Measurements from ENCODE around the gene PTPA. TPM values are rescaled to one million over a fixed set of nuclear protein-coding genes. Genes with fewer than 3 reads are reported as not detected.

Gene PTPA
- 118 to 131 TPM (median 129 TPM) in 5 replicates for total RNA-seq (2022; extraction: Qiagen RNA extraction)

DNA sequence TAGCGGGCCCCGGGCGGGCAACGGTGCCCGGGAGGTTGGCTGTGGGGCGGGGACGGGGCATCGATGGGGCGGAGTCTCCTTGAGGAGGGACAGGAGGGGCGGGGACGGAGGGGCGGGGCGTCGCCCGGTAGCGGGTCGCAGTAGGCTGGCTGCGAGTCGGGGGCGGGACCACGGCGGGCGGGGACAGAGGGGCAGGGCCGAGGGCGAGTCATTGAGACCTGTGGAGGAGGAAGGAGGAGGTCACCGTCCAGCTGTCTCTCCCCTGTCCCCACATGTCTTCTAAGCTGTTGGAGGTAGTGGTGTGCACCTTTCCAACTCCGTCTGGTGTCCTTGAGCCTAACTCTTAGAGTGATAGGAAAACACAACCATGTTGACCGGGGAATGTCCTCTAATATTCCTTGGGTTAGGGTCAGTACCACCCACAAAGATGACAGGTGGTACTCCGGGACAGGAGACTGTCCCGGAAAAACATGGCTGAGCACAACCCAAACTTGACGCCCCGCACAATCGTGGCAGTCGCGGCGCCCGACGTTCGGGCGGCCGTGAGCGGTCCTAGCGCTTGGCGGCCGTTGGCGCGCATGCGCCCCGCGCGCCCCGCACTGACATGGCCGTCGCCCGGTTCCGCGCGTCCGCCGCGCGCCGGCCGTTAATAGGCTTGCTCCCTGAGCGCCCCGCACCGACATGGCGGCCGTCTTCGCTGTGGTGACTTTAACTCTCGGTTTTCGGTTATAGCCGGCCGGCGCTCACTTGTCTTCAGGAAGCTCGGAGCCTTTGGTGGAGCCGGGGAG, at the start of gene PTPA, which contains the start of gene CRAT:
TSS of gene PTPA (plus strand) at position 676 of the 788 bp plus-strand sequence. CDS start 186 bp downstream, outside the sequence.
TSS of gene CRAT (minus strand) at position 54 of the 788 bp plus-strand sequence. CDS start 284 bp downstream, outside the sequence.

DNA sequence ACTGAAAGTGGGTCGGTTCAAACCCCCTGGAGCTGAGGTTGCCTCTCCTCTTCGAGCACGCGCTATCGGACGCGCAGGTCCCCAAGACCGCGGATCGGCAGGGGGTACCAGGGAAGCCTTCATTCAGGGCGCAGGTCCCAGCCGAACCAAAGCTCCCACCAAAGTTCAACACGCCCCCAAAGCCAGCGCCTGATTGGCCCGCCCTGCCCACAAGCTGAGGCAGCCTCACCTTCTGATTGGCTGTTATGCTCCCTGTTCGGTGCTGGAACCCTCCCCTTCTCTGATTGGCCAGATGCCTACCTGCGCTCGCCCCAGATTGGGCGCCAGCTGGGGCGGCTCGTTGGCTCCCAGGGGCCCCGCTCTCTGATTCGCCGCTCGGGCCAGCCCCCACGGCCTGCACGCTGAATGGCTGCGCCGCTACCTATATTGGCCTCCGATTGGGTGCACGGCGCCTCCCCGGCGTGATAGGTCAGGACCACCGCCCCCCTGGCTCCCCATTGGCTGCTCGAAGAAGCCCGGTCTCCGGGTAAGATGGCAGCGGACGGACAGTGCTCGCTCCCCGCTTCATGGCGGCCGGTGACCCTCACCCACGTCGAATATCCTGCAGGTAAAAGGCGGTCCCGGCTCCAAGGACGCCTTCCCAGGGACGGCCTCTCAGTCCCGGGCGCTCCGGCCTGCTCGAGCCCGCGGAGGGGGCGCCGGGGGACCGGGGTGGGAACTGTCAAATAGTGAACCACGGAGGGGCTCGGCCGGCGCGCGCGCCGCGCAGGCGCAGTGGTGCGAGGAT, 30.4 kb upstream of the PTPA start, which contains the start of gene DOLPP1:
TSS of gene DOLPP1 (plus strand) at position 511 of the 787 bp plus-strand sequence. CDS start at position 532, 21 bp downstream.

DNA sequence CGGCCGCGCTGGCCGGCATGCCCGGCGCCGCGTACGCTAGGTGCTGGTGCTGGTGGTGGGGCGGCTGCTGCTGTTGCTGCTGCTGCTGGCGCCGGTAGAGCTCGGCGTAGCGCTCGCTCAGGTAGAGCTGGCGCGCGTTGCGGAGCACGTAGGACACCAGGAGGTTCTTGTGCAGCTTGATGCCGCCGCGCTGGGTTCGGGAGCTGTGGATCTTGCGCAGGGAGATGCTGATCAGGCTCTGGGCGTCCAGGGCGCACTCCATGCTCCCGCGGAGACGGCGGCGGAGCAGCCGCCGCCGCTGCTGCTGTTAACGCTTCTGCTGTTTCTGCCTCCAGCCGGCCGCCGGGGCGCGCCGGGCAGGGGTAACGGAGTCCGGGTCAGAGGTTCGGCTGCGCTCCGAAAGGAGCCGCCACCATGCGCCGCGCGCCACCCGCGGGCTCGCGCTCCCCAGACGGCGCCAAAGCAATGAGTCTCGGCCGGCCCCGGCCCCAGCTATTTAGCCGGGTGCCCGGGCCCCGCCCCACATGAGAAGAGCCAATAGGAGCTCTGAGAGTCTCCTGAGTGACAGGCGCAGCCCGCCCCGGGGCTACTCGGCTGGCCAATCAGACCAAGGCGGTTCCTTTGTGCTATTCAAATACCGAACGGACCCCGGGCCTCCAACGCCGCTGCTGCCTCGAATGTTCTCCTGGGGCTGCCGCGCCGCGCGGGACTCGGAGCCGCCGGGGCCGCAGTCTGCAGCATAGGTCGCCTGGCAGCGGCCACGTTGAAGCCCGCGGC, 66.8 kb downstream of the PTPA start, which contains the start of gene IER5L:
TSS of gene IER5L (minus strand) at position 471 of the 777 bp plus-strand sequence. CDS start at position 262, 209 bp downstream.

Other genes starting within 250 kb of the PTPA start
- gene KYAT1, start 229.5 kb upstream of the PTPA start, total RNA-seq (2022; extraction: Qiagen RNA extraction), result 9.9 to 14.3 TPM (median 10.9 TPM) in 5 replicates
- gene LRRC8A, start 229.3 kb upstream of the PTPA start, total RNA-seq (2022; extraction: Qiagen RNA extraction), result 79.5 to 107 TPM (median 98.7 TPM) in 5 replicates
- 0.19 to 0.28 TPM (median 0.23 TPM) in 3 of 5 replicates, not detected in the others for gene PHYHD1, start 190.4 kb upstream of the PTPA start, total RNA-seq (2022; extraction: Qiagen RNA extraction)
- gene DOLK, start 163.8 kb upstream of the PTPA start, total RNA-seq (2022; extraction: Qiagen RNA extraction), result 32.4 to 39.8 TPM (median 37.3 TPM) in 5 replicates
- 32.9 to 42.5 TPM (median 39.5 TPM) in 5 replicates for gene NUP188, start 163.7 kb upstream of the PTPA start, total RNA-seq (2022; extraction: Qiagen RNA extraction)
- gene SH3GLB2, start 83.1 kb upstream of the PTPA start, total RNA-seq (2022; extraction: Qiagen RNA extraction), result 34.1 to 52.7 TPM (median 51.3 TPM) in 5 replicates
- gene MIGA2, start 74.8 kb upstream of the PTPA start, total RNA-seq (2022; extraction: Qiagen RNA extraction), result 10.5 to 15.3 TPM (median 14.3 TPM) in 5 replicates
- gene DOLPP1, start 30.3 kb upstream of the PTPA start, total RNA-seq (2022; extraction: Qiagen RNA extraction), result 17.5 to 20.2 TPM (median 17.7 TPM) in 5 replicates
- 23.6 to 31.4 TPM (median 29.1 TPM) in 5 replicates for gene CRAT, start 622 bp upstream of the PTPA start, total RNA-seq (2022; extraction: Qiagen RNA extraction)
- 22.8 to 51.5 TPM (median 47.4 TPM) in 5 replicates for gene IER5L, start 66.8 kb downstream of the PTPA start, total RNA-seq (2022; extraction: Qiagen RNA extraction)